Cardiac muscle cell (in vitro differentiated cells and primary cell): ENCODE data around the gene HOXB7. TPM values are rescaled to one million over a fixed set of nuclear protein-coding genes. Genes with fewer than 3 reads are reported as not detected.

Source experiments
- DNase-seq, 2 donors: peaks; one replicate each; pipeline versions ENCODE4 v3.0.0 to v3.0.0-alpha.2; 2010 to 2017; ENCODE audit warnings: low read depth in 1 of 2, low spot score in 1 of 2
- H3K27ac ChIP-seq: fragments of 200-600 bp; sonication (generic); 2 replicates; pipeline ENCODE4 v1.5.1; 2016
- H3K27me3 ChIP-seq: fragments of 200-600 bp; sonication (generic); 2 replicates; pipeline ENCODE4 v1.6.0; 2016; ENCODE audit warnings: control low read depth
- H3K36me3 ChIP-seq: fragments of 200-600 bp; sonication (generic); 2 replicates; pipeline ENCODE4 v1.5.1; 2016; ENCODE audit warnings: control low read depth
- H3K4me1 ChIP-seq: fragments of 200-600 bp; sonication (generic); 2 replicates; pipeline ENCODE4 v1.8.1; 2017; ENCODE audit warnings: low read depth, mild to moderate bottlenecking, mixed run types
- H3K4me3 ChIP-seq: fragments of 200-600 bp; sonication (generic); 2 replicates; pipeline ENCODE4 v1.5.1; 2016; ENCODE audit warnings: mild to moderate bottlenecking
- H3K9me3 ChIP-seq: fragments of 200-600 bp; sonication (generic); 2 replicates; pipeline ENCODE4 v1.5.1; 2017; ENCODE audit warnings: low read depth, mild to moderate bottlenecking, control low read depth
- CTCF ChIP-seq: IDR thresholded peaks from 2 replicates; pipeline ENCODE4 v1.5.1; 2012; ENCODE audit warnings: low read depth, mild to moderate bottlenecking, low read length
- polyA plus RNA-seq: library from polyadenylated mRNA; unstranded; fragments of >200 nt; fragmentation: Nextera tagmentation; extraction: Ambion mirVana; gene quantifications from 2 replicates; pipeline ENCODE4 v1.2.1, GENCODE V29; 2016
- total RNA-seq: library from RNA; depleted of rRNA; stranded (reverse); fragments of >200 nt; gene quantifications from 2 replicates; pipeline ENCODE4 v1.2.3, GENCODE V29; 2016

HOXB7 gene
- total and polyA plus RNA-seq, 2 experiments from 2014 or later: not detected

GRCh38 chr17:48612854-48613691 is 2.3 kb upstream of the HOXB7 start:
- Histone ChIP-seq H3K27ac (no peak overlapping the region), H3K4me1 (peaks cover 5% of the 10 kb centered on the region), H3K9me3 (no peaks in the 10 kb centered on the region), H3K4me3 (peak overlapping the region; percentile 14), H3K27me3 (peaks cover 100% of the 10 kb centered on the region), H3K36me3 (no peaks in the 10 kb centered on the region)
- TF ChIP-seq CTCF: peak; percentile 22
- DNase-seq: peak in 1 of 2 donors; percentile 55

- DNase-seq: no peak
- peaks cover 100% of the 10 kb centered on the region for H3K27me3 ChIP-seq
- H3K9me3 ChIP-seq: no peaks in the 10 kb centered on the region
- H3K4me3 ChIP-seq: peak overlapping the region; percentile 14
- no peaks in the 10 kb centered on the region for H3K36me3 ChIP-seq
- peaks cover 5% of the 10 kb centered on the region for H3K4me1 ChIP-seq
- no peak overlapping the region for H3K27ac ChIP-seq
- TF ChIP-seq CTCF: no peak
Observed at GRCh38 chr17:48612456-48612853, 1.6 kb upstream of the HOXB7 start.

GRCh38 chr17:48611681-48612455 is 1.1 kb upstream of the HOXB7 start:
- Histone ChIP-seq H3K27ac (no peak overlapping the region), H3K9me3 (no peaks in the 10 kb centered on the region), H3K27me3 (peaks cover 100% of the 10 kb centered on the region), H3K4me3 (no peak overlapping the region), H3K36me3 (no peaks in the 10 kb centered on the region), H3K4me1 (peaks cover 5% of the 10 kb centered on the region)
- no peak for TF ChIP-seq CTCF
- DNase-seq: no peak

GRCh38 chr17:48611213-48611612 is 396 bp upstream of the HOXB7 start:
- TF ChIP-seq CTCF: no peak
- no peaks in the 10 kb centered on the region for H3K9me3 ChIP-seq
- no peaks in the 10 kb centered on the region for H3K36me3 ChIP-seq
- peak overlapping the region; percentile 41 for H3K4me3 ChIP-seq
- peaks cover 5% of the 10 kb centered on the region for H3K4me1 ChIP-seq
- no peak overlapping the region for H3K27ac ChIP-seq
- peaks cover 100% of the 10 kb centered on the region for H3K27me3 ChIP-seq
- DNase-seq: no peak

- no peak overlapping the region for H3K27ac ChIP-seq
- no peaks in the 10 kb centered on the region for H3K9me3 ChIP-seq
- DNase-seq: no peak
- H3K4me3 ChIP-seq: peak overlapping the region; percentile 41
- H3K27me3 ChIP-seq: peaks cover 100% of the 10 kb centered on the region
- peaks cover 5% of the 10 kb centered on the region for H3K4me1 ChIP-seq
- no peaks in the 10 kb centered on the region for H3K36me3 ChIP-seq
- no peak for TF ChIP-seq CTCF
Observed at GRCh38 chr17:48609759-48610281, 997 bp downstream of the HOXB7 start.
